NCI-H748 (cell line): ENCODE measurements around the gene SPINT2.
"Not testable (repeated sequence)": the region's sequence is repeated elsewhere in the genome, so short reads cannot be mapped to it uniquely, and the experiment has no call there.

Experiments used
- DNase-seq: peaks from one replicate; lab custom pipeline; 2025; ENCODE audit not compliant: unreplicated experiment; lab: John Stamatoyannopoulos, UW

Gene SPINT2

GRCh38 chr19:38264486-38265212 lies at the start of gene SPINT2:
TSS of gene SPINT2 (plus strand) at chr19:38264573. CDS start at chr19:38264893, 320 bp downstream.
- peak; percentile 99 for DNase-seq

GRCh38 chr19:38216785-38217641 lies 47.4 kb upstream of the SPINT2 start:
- DNase-seq: peak; percentile 90

- no peak for DNase-seq
These were observed 46.2 kb upstream of the SPINT2 start for GRCh38 chr19:38218204-38218603.

GRCh38 chr19:38219221-38219620 lies 45.2 kb upstream of the SPINT2 start:
- DNase-seq: no peak

GRCh38 chr19:38221421-38221820 lies 43.0 kb upstream of the SPINT2 start:
- DNase-seq: no peak

- no peak for DNase-seq
These were observed 42.2 kb upstream of the SPINT2 start for GRCh38 chr19:38221919-38222830.

GRCh38 chr19:38223119-38223523 lies 41.3 kb upstream of the SPINT2 start:
- DNase-seq: no peak

GRCh38 chr19:38223617-38224013 lies 40.8 kb upstream of the SPINT2 start:
- DNase-seq: no peak

GRCh38 chr19:38224014-38224862 lies 40.1 kb upstream of the SPINT2 start, which contains the start of gene DPF1:
TSS of gene DPF1 (minus strand) at chr19:38224222. CDS start at chr19:38224142, 80 bp downstream.
- peak; percentile 93 for DNase-seq

- DNase-seq: not testable (repeated sequence)
These were observed 39.5 kb upstream of the SPINT2 start for GRCh38 chr19:38224863-38225218.

GRCh38 chr19:38227287-38228004 lies 36.9 kb upstream of the SPINT2 start:
- DNase-seq: no peak

GRCh38 chr19:38228005-38228377 lies 36.4 kb upstream of the SPINT2 start:
- peak; percentile 57 for DNase-seq

GRCh38 chr19:38228491-38229439 lies 35.6 kb upstream of the SPINT2 start:
- DNase-seq: peak; percentile 73

GRCh38 chr19:38229585-38230073 lies 34.7 kb upstream of the SPINT2 start:
- peak; percentile 98 for DNase-seq

- not testable (repeated sequence) for DNase-seq
These were observed 33.8 kb upstream of the SPINT2 start for GRCh38 chr19:38230506-38231133.

- no peak for DNase-seq
These were observed 32.5 kb upstream of the SPINT2 start for GRCh38 chr19:38231918-38232317.

GRCh38 chr19:38233740-38234251 lies 30.6 kb upstream of the SPINT2 start:
- peak; percentile 81 for DNase-seq

GRCh38 chr19:38234615-38235014 lies 29.8 kb upstream of the SPINT2 start:
- DNase-seq: no peak
